ENCODE results near the gene ALS2. TPM values are rescaled to one million over a fixed set of nuclear protein-coding genes. Genes with fewer than 3 reads are reported as not detected.

The ALS2 gene
- total and polyA plus RNA-seq, 2 of the 8 experiments (the other 6 are each of a cell fraction or from before 2014, with no cell fraction given) = 12.1 to 34.5 TPM

GRCh38 chr2:201773990-201774389 is 6.7 kb downstream of the ALS2 start:
- no peaks in the 10 kb centered on the region for H3K36me3 ChIP-seq (ENCODE audit: control insufficient read depth in 2 of 4, insufficient read depth in 4 of 4, low read length in 3 of 4)
- H3K9ac ChIP-seq (replicated peaks in 1 of 4; ENCODE audit: extremely low read depth in 1 of 4, low read depth in 3 of 4, low read length in 3 of 4) = no peak overlapping the region
- FAIRE-seq (no peak), DNase-seq (ENCODE audit: low read depth in 1 of 2, low spot score in 2 of 2) (no peak)
- no peak overlapping the region for H3K56ac ChIP-seq (replicated peaks; ENCODE audit: insufficient read length, low read depth, low read length)
- POLR2A ChIA-PET (ENCODE audit: partially characterized antibody) = no interaction called here
- H3K27ac ChIP-seq (ENCODE audit: low read depth, low read length) = no peak overlapping the region
- no peaks in the 10 kb centered on the region; the same call in 1 of the 2 replicates for H3K79me1 ChIP-seq (ENCODE audit: low read depth, low read length)
- H4K91ac ChIP-seq (replicated peaks; ENCODE audit: insufficient read length, low read length) = no peak overlapping the region
- 0 out of 2 replicates have a peak overlapping the region, but pooled peaks have one; percentile 5 for H2BK5ac ChIP-seq (ENCODE audit: low read depth, low read length)
- H4K5ac ChIP-seq (ENCODE audit: insufficient read length, low read depth, low read length) = no peak overlapping the region
- no peak for TF ChIP-seq CEBPB (IDR thresholded peaks at IDR 0.05; ENCODE audit: low read depth, low read length)
- TF ChIP-seq JUN (IDR thresholded peaks at IDR 0.05; ENCODE audit: low read depth, low read length) = no peak
- TF ChIP-seq POU5F1 (IDR thresholded peaks at IDR 0.05; ENCODE audit: low read depth, low read length) = peak; percentile 70; the same call in 1 of the 2 replicates
- no peak for TF ChIP-seq CREB1 (IDR thresholded peaks at IDR 0.05)
- no peak for TF ChIP-seq SAP30 (IDR thresholded peaks at IDR 0.05; ENCODE audit: insufficient read depth, insufficient replicate concordance, low read length)
- TF ChIP-seq BCL11A (IDR thresholded peaks at IDR 0.05; ENCODE audit: low read depth in 2 of 2, low read length in 2 of 2) = no peak
- H2BK12ac ChIP-seq (ENCODE audit: low read depth, low read length) = no peak overlapping the region
- no peak overlapping the region for H3K18ac ChIP-seq (ENCODE audit: extremely low read depth, low read length)
- no peak overlapping the region for H2AFZ ChIP-seq (ENCODE audit: low read length)
- no peak overlapping the region for H3K4ac ChIP-seq (replicated peaks; ENCODE audit: insufficient read length, low read depth, low read length)
- no peaks in the 10 kb centered on the region for H4K20me1 ChIP-seq (replicated peaks in 1 of 2; ENCODE audit: control insufficient read depth in 1 of 2, insufficient read depth in 2 of 2, low read length in 2 of 2)
- peak overlapping the region in 1 of 2 experiments; percentile 38; a peak in 1 of 4 replicates for H3K4me2 ChIP-seq (ENCODE audit: insufficient read depth in 1 of 2, low read depth in 2 of 2, low read length in 2 of 2)
- no peak overlapping the region for H2AK5ac ChIP-seq (ENCODE audit: low read depth, low read length)
- CTCF ChIA-PET (ENCODE audit: partially characterized antibody) = no interaction called here
- WGBS, 2 experiments (ENCODE audit: extremely low coverage in 1 of 2, insufficient coverage in 1 of 2, insufficient read length in 1 of 2, insufficient replicate concordance in 2 of 2, low coverage in 1 of 2, low lambda C conversion rate in 2 of 2, missing lambda C conversion rate in 1 of 2) = 64% methylated on average over 1 of the region's 1 CpG; no CpG with 5 or more reads in 1 of the 2 experiments
- no peak overlapping the region for H2BK120ac ChIP-seq (replicated peaks; ENCODE audit: low read depth, low read length)
- no peaks in the 10 kb centered on the region for H3K23me2 ChIP-seq (ENCODE audit: low read depth, low read length)
- no peak overlapping the region for H3K4me3 ChIP-seq (ENCODE audit: extremely low read depth in 1 of 4, insufficient read depth in 2 of 4, low read depth in 3 of 4, low read length in 4 of 4)
- no peak overlapping the region for H4K8ac ChIP-seq (ENCODE audit: extremely low read depth, insufficient read depth, low read length)
- H3K79me2 ChIP-seq (ENCODE audit: control insufficient read depth in 1 of 2, insufficient read depth in 2 of 2, low read length in 2 of 2) = peaks cover 3 to 80% of the 10 kb centered on the region in 2 experiments; a peak in 3 of 4 replicates
- no peak overlapping the region for H2BK15ac ChIP-seq (ENCODE audit: low read length)
- no peak overlapping the region for H2BK20ac ChIP-seq (ENCODE audit: low read length)
- peaks cover 3 to 11% (median 3%) of the 10 kb centered on the region in 4 experiments; a peak in 5 of 7 replicates for H3K4me1 ChIP-seq (replicated peaks in 1 of 4; ENCODE audit: control insufficient read depth in 3 of 4, insufficient read depth in 4 of 4, low read length in 3 of 4)
- H3K23ac ChIP-seq (ENCODE audit: insufficient read length) = no peak overlapping the region
- H3K9me3 ChIP-seq (ENCODE audit: insufficient read depth in 2 of 2, low read depth in 1 of 2, low read length in 1 of 2) = no peaks in the 10 kb centered on the region
- no peak overlapping the region for H3K14ac ChIP-seq (ENCODE audit: insufficient read length)
- H3K27me3 ChIP-seq (replicated peaks in 1 of 4; ENCODE audit: control insufficient read depth in 3 of 4, extremely low read depth in 1 of 4, insufficient read depth in 3 of 4, low read length in 3 of 4) = no peaks in the 10 kb centered on the region

Measured in H1 (cell line).